K562 (cell line): ENCODE measurements around the gene ANXA2. TPM values are rescaled to one million over a fixed set of nuclear protein-coding genes. Genes with fewer than 3 reads are reported as not detected.
A peak's percentile ranks its signal among the peaks of the same experiment; 100 is the strongest.

Experiments
- AFF4 ChIP-seq: sonication (generic); formaldehyde crosslinking; IDR thresholded peaks from 2 replicates; pipeline ENCODE4 v1.8.0; 2023; ENCODE audit warnings: mild to moderate bottlenecking, missing genetic modification reagents
- ATF1 ChIP-seq, 2 experiments: fragments of 450-650 bp in 1 of 2; IDR thresholded peaks; 2 replicates each; pipeline ENCODE4 v1.6.1; 2016; ENCODE audit warnings: missing compliant biosample characterization in 1 of 2, missing genetic modification characterization in 1 of 2
- CBX5 ChIP-seq: IDR thresholded peaks from 2 replicates; pipeline ENCODE4 v1.6.1; 2014; ENCODE audit warnings: low read depth, borderline replicate concordance
- CGGBP1 ChIP-seq: fragments of 250-450 bp; sonication (Bioruptor Pico); IDR thresholded peaks from 2 replicates; pipeline ENCODE4 v1.9.0; 2021; ENCODE audit warnings: mild to moderate bottlenecking
- CTBP1 ChIP-seq: fragments of 450-650 bp; IDR thresholded peaks from 2 replicates; pipeline ENCODE4 v1.6.1; 2016; ENCODE audit warnings: borderline replicate concordance
- ELF1 ChIP-seq: fragments of 200-800 bp; sonication (Bioruptor generic); IDR thresholded peaks from 2 replicates; pipeline ENCODE4 v1.6.1; 2016; ENCODE audit warnings: missing genetic modification characterization, missing compliant biosample characterization
- FOXA1 ChIP-seq: fragments of 450-650 bp; IDR thresholded peaks from 2 replicates; pipeline ENCODE4 v1.6.1; 2016; ENCODE audit warnings: mild to moderate bottlenecking, borderline replicate concordance
- HNRNPH1 ChIP-seq: fragments of 200-400 bp; formaldehyde crosslinking; optimal IDR thresholded peaks from 2 replicates; pipeline ENCODE3; 2017; ENCODE audit warnings: low read depth, mild to moderate bottlenecking, low read length, moderate library complexity
- KAT7 ChIP-seq: sonication (generic); formaldehyde crosslinking; IDR thresholded peaks from 2 replicates; pipeline ENCODE4 v1.8.0; 2022; ENCODE audit warnings: missing genetic modification reagents, mild to moderate bottlenecking, borderline replicate concordance
- MXI1 ChIP-seq: IDR thresholded peaks from 2 replicates; pipeline ENCODE4 v1.6.1; 2011; ENCODE audit warnings: low read depth, mild to moderate bottlenecking, improper control_type of control experiment, low read length
- PHB ChIP-seq: fragments of 250-450 bp; sonication (Bioruptor Pico); IDR thresholded peaks from 2 replicates; pipeline ENCODE4 v1.5.0; 2021
- POLR2AphosphoS2 ChIP-seq: IDR thresholded peaks from 2 replicates; pipeline ENCODE4 v1.6.1; 2012; ENCODE audit warnings: low read length, improper control_type of control experiment
- POLR2AphosphoS5 ChIP-seq: IDR thresholded peaks from 2 replicates; pipeline ENCODE4 v1.6.1; 2011; ENCODE audit warnings: mild to moderate bottlenecking, low read depth, low read length, moderate library complexity; ENCODE audit not compliant: control insufficient read depth, insufficient read depth
- PURB ChIP-seq: sonication (generic); formaldehyde crosslinking; IDR thresholded peaks from 2 replicates; pipeline ENCODE4 v1.9.0; 2021; ENCODE audit warnings: low read depth, mild to moderate bottlenecking, missing genetic modification reagents
- RFX7 ChIP-seq: fragments of 250-450 bp; sonication (Bioruptor Pico); IDR thresholded peaks from 2 replicates; pipeline ENCODE4 v1.5.1; 2021; ENCODE audit warnings: mild to moderate bottlenecking
- SUPT5H ChIP-seq: fragments of 450-650 bp; IDR thresholded peaks from 2 replicates; pipeline ENCODE4 v1.6.1; 2016
- TAF7 ChIP-seq: fragments of 450-650 bp; IDR thresholded peaks from 2 replicates; pipeline ENCODE4 v1.6.1; 2016; ENCODE audit warnings: missing genetic modification characterization, missing compliant biosample characterization
- ZNF23 ChIP-seq: fragments of 250-450 bp; sonication (Bioruptor Pico); IDR thresholded peaks from 2 replicates; pipeline ENCODE4 v1.4.0; 2020; ENCODE audit warnings: mild to moderate bottlenecking
- ZNF655 ChIP-seq: fragments of 250-450 bp; sonication (Bioruptor Pico); IDR thresholded peaks from 2 replicates; pipeline ENCODE4 v1.5.0; 2021
- polyA plus RNA-seq, 8 experiments: library from polyadenylated mRNA; depleted of rRNA in 4 of 8; stranded (reverse) in 5 of 8; unstranded in 3 of 8; fragments of >200 nt; fragmentation: Nextera tagmentation in 2 of 8; fragmentation: Illumina TruSeq in 1 of 8; extraction: Ambion mirVana in 2 of 8; extraction: Trizol in 1 of 8; gene quantifications; 2 replicates each; pipeline versions ENCODE4 v1.2.1 to v1.2.3, GENCODE V29; 2011 to 2014; ENCODE audit warnings: inconsistent platforms in 1 of 8, missing spikeins in 1 of 8
- total RNA-seq, 7 experiments: library from RNA; depleted of rRNA in 6 of 7; stranded (reverse); fragments of >200 nt in 6 of 7; fragmentation: Illumina TruSeq in 2 of 7; extraction: Trizol in 2 of 7; gene quantifications; 2 replicates each; pipeline versions ENCODE4 v1.2.1 to v1.2.3, GENCODE V29; 2011 to 2021; ENCODE audit warnings: low replicate concordance in 1 of 7
- TF ChIP-seq, protein P1 (sequence below): fragments of 450-650 bp; IDR thresholded peaks from 2 replicates; pipeline ENCODE4 v1.6.1; 2018; ENCODE audit not compliant: partially characterized antibody

ANXA2 gene
- total and polyA plus RNA-seq, 9 of the 15 experiments (the other 6 are each of a cell fraction or from before 2014, with no cell fraction given) = 301 to 1,102 (median 452) TPM

DNA sequence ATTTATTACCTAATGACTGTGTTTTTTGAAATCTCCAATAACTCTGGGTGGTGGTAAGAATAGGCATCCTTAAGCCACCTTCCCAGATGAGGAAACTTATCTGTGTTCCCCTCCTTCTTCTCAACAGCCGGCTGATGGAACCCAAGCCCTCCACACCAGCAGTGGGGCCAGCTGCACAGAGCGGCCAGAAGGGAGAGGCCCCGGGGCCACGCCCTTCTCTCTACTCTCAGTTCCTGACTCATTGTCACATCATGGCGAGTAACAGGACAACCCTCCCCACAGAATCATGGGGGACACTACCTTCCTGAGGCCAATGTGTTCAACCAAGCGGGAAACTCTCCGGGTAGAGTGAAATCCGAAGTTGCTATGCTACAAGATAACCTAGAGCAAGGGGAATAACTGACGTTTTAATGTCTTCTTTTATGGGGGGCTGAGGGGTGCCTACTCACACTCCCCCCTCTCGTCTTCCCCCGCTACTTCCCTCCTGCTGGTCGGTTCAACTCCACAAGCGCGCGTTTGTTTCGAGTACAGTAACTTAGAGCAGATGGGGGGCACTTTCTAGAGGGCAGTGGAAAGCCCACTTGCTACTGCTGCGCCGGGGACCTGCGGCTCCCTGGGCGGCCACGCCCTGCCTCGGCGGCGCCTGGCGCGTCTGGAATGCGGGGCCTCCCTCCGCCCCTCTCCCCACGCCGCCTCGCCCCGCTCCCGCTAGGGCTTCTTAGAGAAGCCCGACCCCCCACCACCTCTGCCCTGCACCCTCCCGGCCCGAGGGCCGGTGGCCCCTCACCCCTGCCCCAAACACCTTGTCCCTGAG lies 621 bp downstream of the ANXA2 start (continued):
- TF ChIP-seq TAF7 = peak; percentile 61; the same call in 1 of the 2 replicates
- no peak for TF ChIP-seq CBX5
- TF ChIP-seq ELF1 (tag) = no peak
- TF ChIP-seq AFF4 = peak; percentile 78; the same call in 1 of the 2 replicates
- no peak for TF ChIP-seq CGGBP1 (CRISPR knock-in tag)
- no peak for TF ChIP-seq FOXA1
- peak; percentile 84; the same call in 1 of the 2 replicates for TF ChIP-seq KAT7 (CRISPR knock-in tag)
- TF ChIP-seq SUPT5H = no peak; the same call in 1 of the 2 replicates
- no peak for TF ChIP-seq RFX7 (CRISPR knock-in tag)
- TF ChIP-seq ZNF655 (CRISPR knock-in tag) = no peak
- peak; percentile 83 for TF ChIP-seq CTBP1
- no peak for TF ChIP-seq ATF1 (CRISPR knock-in tag; IDR thresholded peaks at IDR 0.05)
- peak; percentile 69 for TF ChIP-seq ATF1 (tag; IDR thresholded peaks at IDR 0.05)
- TF ChIP-seq HNRNPH1 = no peak
- TF ChIP-seq MXI1 = no peak
- TF ChIP-seq, protein P1, sequence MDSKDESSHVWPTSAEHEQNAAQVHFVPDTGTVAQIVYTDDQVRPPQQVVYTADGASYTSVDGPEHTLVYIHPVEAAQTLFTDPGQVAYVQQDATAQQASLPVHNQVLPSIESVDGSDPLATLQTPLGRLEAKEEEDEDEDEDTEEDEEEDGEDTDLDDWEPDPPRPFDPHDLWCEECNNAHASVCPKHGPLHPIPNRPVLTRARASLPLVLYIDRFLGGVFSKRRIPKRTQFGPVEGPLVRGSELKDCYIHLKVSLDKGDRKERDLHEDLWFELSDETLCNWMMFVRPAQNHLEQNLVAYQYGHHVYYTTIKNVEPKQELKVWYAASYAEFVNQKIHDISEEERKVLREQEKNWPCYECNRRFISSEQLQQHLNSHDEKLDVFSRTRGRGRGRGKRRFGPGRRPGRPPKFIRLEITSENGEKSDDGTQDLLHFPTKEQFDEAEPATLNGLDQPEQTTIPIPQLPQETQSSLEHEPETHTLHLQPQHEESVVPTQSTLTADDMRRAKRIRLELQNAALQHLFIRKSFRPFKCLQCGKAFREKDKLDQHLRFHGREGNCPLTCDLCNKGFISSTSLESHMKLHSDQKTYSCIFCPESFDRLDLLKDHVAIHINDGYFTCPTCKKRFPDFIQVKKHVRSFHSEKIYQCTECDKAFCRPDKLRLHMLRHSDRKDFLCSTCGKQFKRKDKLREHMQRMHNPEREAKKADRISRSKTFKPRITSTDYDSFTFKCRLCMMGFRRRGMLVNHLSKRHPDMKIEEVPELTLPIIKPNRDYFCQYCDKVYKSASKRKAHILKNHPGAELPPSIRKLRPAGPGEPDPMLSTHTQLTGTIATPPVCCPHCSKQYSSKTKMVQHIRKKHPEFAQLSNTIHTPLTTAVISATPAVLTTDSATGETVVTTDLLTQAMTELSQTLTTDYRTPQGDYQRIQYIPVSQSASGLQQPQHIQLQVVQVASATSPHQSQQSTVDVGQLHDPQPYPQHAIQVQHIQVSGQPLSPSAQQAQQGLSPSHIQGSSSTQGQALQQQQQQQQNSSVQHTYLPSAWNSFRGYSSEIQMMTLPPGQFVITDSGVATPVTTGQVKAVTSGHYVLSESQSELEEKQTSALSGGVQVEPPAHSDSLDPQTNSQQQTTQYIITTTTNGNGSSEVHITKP = peak; percentile 95
- TF ChIP-seq ZNF23 = no peak
- no peak for TF ChIP-seq PHB
- no peak for TF ChIP-seq POLR2AphosphoS2
- TF ChIP-seq PURB (CRISPR knock-in tag) = no peak
- TF ChIP-seq POLR2AphosphoS5 = peak; percentile 43; the same call in 1 of the 2 replicates
